Neural cell (in vitro differentiated cells): Measurements from ENCODE around the gene SKP1.

Experiments
- EP300 ChIP-seq: fragments of 450-650 bp; conservative IDR thresholded peaks from 2 replicates; pipeline ENCODE4 v1.6.1; 2014; ENCODE audit warnings: antibody characterized with exemption, mild to moderate bottlenecking, moderate library complexity; ENCODE audit not compliant: poor library complexity, severe bottlenecking
- EZH2 ChIP-seq: fragments of 200-600, 300-800 bp; shearing (Covaris generic), sonication (generic); IDR thresholded peaks from 2 replicates; pipeline ENCODE4 v1.6.1; 2014; ENCODE audit warnings: antibody characterized with exemption, low read length, borderline replicate concordance, mild to moderate bottlenecking; ENCODE audit not compliant: insufficient read depth, poor library complexity, severe bottlenecking
- MXI1 ChIP-seq: fragments of 450-650 bp; conservative IDR thresholded peaks from 2 replicates; pipeline ENCODE4 v1.6.1; 2014; ENCODE audit warnings: antibody characterized with exemption, mild to moderate bottlenecking; ENCODE audit not compliant: poor library complexity, severe bottlenecking
- POLR2AphosphoS5 ChIP-seq: IDR thresholded peaks from 2 replicates; pipeline ENCODE4 v1.6.1; 2012
- RAD21 ChIP-seq: fragments of 450-650 bp; conservative IDR thresholded peaks from 2 replicates; pipeline ENCODE4 v1.6.1; 2014; ENCODE audit warnings: antibody characterized with exemption, mild to moderate bottlenecking, moderate library complexity
- SMC3 ChIP-seq: fragments of 450-650 bp; conservative IDR thresholded peaks from 2 replicates; pipeline ENCODE4 v1.6.1; 2014; ENCODE audit warnings: antibody characterized with exemption, mild to moderate bottlenecking, moderate library complexity; ENCODE audit not compliant: poor library complexity
- TAF1 ChIP-seq: IDR thresholded peaks from 2 replicates; pipeline ENCODE4 v1.6.1; 2012; ENCODE audit warnings: low read depth
- TF ChIP-seq, protein P1 (sequence below): IDR thresholded peaks from 2 replicates; pipeline ENCODE4 v1.6.1; 2012; ENCODE audit warnings: borderline replicate concordance
- TF ChIP-seq, protein P2 (sequence below): fragments of 450-650 bp; IDR thresholded peaks from 2 replicates; pipeline ENCODE4 v1.5.1; 2014; ENCODE audit warnings: antibody characterized with exemption, mild to moderate bottlenecking, moderate library complexity; ENCODE audit not compliant: poor library complexity, severe bottlenecking

DNA sequence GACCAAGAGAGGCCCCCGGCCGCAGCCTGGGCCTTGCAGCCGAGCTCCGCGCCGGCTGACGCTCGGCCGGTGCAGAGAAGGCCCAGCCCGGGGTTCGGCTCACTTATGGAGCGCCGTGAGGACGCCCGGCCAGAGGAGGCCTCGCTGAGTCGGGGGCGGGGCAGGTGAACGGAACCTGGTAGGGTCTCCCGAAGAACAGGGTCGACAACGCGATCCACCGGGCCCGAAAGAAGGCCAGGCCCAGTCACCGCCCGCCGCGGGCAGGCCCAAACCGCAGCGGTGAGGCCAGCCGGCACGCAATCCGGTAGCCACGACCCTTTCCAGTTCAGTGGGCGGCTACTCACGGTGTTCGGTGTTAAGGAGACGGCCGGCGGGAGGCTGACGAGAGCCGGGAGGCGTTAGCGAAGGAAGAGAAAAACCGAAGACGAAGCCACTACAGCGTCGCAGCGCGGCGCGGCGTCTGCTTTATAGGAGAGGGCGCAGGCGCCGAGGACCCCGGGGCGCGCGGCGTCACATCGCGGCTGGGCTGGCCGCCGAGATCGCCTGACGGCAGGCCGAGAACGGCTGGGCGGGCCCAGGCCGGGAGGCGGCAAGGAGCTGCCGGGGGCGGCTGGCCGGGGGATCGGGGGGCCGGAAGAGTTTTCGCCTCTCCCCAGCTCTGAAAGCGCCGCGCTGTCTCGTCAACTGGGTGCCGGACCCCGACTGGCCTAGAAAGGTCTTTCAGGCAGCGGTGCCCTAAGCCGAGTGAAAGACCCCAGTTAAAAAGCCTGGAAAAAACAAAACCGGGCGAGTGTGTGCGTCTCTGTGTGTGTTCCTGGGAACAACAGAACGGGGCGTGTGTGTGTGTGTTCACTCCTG is at the start of gene SKP1:
- TF ChIP-seq MXI1: peak; percentile 54
- TF ChIP-seq TAF1: peak; percentile 18
- TF ChIP-seq EP300: peak; percentile 53
- TF ChIP-seq, protein P1, sequence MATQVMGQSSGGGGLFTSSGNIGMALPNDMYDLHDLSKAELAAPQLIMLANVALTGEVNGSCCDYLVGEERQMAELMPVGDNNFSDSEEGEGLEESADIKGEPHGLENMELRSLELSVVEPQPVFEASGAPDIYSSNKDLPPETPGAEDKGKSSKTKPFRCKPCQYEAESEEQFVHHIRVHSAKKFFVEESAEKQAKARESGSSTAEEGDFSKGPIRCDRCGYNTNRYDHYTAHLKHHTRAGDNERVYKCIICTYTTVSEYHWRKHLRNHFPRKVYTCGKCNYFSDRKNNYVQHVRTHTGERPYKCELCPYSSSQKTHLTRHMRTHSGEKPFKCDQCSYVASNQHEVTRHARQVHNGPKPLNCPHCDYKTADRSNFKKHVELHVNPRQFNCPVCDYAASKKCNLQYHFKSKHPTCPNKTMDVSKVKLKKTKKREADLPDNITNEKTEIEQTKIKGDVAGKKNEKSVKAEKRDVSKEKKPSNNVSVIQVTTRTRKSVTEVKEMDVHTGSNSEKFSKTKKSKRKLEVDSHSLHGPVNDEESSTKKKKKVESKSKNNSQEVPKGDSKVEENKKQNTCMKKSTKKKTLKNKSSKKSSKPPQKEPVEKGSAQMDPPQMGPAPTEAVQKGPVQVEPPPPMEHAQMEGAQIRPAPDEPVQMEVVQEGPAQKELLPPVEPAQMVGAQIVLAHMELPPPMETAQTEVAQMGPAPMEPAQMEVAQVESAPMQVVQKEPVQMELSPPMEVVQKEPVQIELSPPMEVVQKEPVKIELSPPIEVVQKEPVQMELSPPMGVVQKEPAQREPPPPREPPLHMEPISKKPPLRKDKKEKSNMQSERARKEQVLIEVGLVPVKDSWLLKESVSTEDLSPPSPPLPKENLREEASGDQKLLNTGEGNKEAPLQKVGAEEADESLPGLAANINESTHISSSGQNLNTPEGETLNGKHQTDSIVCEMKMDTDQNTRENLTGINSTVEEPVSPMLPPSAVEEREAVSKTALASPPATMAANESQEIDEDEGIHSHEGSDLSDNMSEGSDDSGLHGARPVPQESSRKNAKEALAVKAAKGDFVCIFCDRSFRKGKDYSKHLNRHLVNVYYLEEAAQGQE: peak; percentile 69
- TF ChIP-seq, protein P2, sequence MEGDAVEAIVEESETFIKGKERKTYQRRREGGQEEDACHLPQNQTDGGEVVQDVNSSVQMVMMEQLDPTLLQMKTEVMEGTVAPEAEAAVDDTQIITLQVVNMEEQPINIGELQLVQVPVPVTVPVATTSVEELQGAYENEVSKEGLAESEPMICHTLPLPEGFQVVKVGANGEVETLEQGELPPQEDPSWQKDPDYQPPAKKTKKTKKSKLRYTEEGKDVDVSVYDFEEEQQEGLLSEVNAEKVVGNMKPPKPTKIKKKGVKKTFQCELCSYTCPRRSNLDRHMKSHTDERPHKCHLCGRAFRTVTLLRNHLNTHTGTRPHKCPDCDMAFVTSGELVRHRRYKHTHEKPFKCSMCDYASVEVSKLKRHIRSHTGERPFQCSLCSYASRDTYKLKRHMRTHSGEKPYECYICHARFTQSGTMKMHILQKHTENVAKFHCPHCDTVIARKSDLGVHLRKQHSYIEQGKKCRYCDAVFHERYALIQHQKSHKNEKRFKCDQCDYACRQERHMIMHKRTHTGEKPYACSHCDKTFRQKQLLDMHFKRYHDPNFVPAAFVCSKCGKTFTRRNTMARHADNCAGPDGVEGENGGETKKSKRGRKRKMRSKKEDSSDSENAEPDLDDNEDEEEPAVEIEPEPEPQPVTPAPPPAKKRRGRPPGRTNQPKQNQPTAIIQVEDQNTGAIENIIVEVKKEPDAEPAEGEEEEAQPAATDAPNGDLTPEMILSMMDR: no peak
- peak; percentile 40 for TF ChIP-seq SMC3
- TF ChIP-seq RAD21: peak; percentile 26
- no peak for TF ChIP-seq EZH2
- TF ChIP-seq POLR2AphosphoS5: peak; percentile 95
